Activated naive CD8-positive, alpha-beta T cell treated with anti-CD3 and anti-CD28 coated beads, Interleukin-2, amount 10 ng/mL, durations not matched to agents 7 days and 5 days (primary cell): ENCODE data around the gene SERPINE3. TPM values are rescaled to one million over a fixed set of nuclear protein-coding genes. Genes with fewer than 3 reads are reported as not detected.
A peak's percentile ranks its signal among the peaks of the same experiment; 100 is the strongest.

ENCODE experiments used
- ATAC-seq: fragments of 150-1000 bp; cut with Tn5 transposase; one replicate; pipeline ENCODE4 v1.10.0; 2021; ENCODE audit warnings: low read depth, moderate library complexity
- POLR2A ChIA-PET: fragments of 350-600 bp; sonication (Branson Sonifier 250); formaldehyde crosslinking; loops from one replicate; lab custom pipeline; 2021; ENCODE audit warnings: antibody characterized with exemption; lab: Charles Lee
- DNase-seq: peaks from one replicate; pipeline ENCODE4 v3.0.0; 2021
- H3K27ac Mint-ChIP-seq: one replicate; pipeline ENCODE4 v1.8.0; 2022; ENCODE audit warnings: mild to moderate bottlenecking, mixed read lengths
- H3K27me3 Mint-ChIP-seq: one replicate; pipeline ENCODE4 v1.8.0; 2022; ENCODE audit warnings: mild to moderate bottlenecking, moderate library complexity, mixed read lengths
- H3K36me3 Mint-ChIP-seq: one replicate; pipeline ENCODE4 v1.8.0; 2021; ENCODE audit warnings: mild to moderate bottlenecking, mixed read lengths
- H3K4me1 Mint-ChIP-seq: one replicate; pipeline ENCODE4 v1.8.0; 2021; ENCODE audit warnings: mixed read lengths
- H3K4me3 Mint-ChIP-seq: one replicate; pipeline ENCODE4 v1.8.0; 2022; ENCODE audit warnings: mild to moderate bottlenecking, moderate library complexity, mixed read lengths
- H3K9me3 Mint-ChIP-seq: one replicate; pipeline ENCODE4 v1.8.0; 2021; ENCODE audit warnings: mixed read lengths
- total RNA-seq, 2 experiments: library from RNA; stranded (reverse); gene quantifications; one replicate each; pipeline ENCODE4 v1.2.3, GENCODE V29; 2021

Gene SERPINE3
- total RNA-seq, 2 experiments from 2014 or later: not detected

GRCh38 chr13:51333421-51333820, 6.1 kb upstream of the SERPINE3 start:
- Mint-ChIP-seq H3K4me3 (no peak overlapping the region), H3K4me1 (peaks cover 15% of the 10 kb centered on the region), H3K27ac (no peak overlapping the region), H3K9me3 (peaks cover 2% of the 10 kb centered on the region), H3K27me3 (peaks cover 4% of the 10 kb centered on the region), H3K36me3 (peaks cover 1% of the 10 kb centered on the region)
- POLR2A ChIA-PET: no interaction called here
- no peak for ATAC-seq
- no peak for DNase-seq

DNA sequence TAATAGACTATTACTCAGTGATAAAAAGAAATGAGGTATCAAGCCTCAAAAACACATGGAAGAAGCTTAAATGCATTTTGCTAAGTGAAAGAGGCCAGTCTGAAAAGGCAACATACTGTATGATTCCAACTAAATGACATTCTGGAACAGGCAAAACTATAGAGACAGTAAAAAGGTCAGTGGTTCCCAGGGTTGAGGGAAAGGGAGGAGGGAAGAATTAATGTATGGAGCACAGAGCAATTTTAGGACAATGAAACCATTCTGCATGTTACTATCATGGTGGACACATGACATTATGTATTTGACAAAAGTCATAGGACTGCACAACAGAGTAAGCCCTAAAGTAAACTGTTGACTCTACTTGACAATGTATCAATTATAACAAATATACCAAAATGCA, 5.7 kb upstream of the SERPINE3 start:
- H3K27ac Mint-ChIP-seq: no peak overlapping the region
- H3K36me3 Mint-ChIP-seq: peaks cover 1% of the 10 kb centered on the region
- POLR2A ChIA-PET: no interaction called here
- ATAC-seq: no peak
- H3K9me3 Mint-ChIP-seq: peaks cover 2% of the 10 kb centered on the region
- H3K27me3 Mint-ChIP-seq: peaks cover 4% of the 10 kb centered on the region
- no peak for DNase-seq
- H3K4me3 Mint-ChIP-seq: no peak overlapping the region
- H3K4me1 Mint-ChIP-seq: peaks cover 15% of the 10 kb centered on the region

DNA sequence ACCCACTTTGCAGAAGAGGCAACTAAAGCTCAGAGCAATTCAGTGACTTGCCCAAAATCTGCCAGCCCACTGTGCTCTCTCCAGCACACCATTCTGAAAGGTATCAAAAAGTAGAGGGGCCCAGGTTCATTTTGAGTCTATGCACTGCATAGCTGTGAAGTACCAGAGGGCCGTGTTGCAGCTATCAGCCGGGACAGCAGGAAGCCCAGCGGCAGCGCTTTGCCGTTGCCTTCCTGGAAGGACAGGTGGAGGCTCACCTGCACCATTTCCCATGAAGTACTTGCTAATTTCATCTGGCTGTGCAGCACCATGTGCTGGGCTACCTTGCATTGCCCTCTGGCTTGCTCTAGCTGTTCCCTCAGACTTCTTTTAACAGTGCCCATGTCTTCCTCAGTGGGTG, 2.7 kb upstream of the SERPINE3 start:
- H3K9me3 Mint-ChIP-seq: peaks cover 2% of the 10 kb centered on the region
- H3K36me3 Mint-ChIP-seq: peaks cover 1% of the 10 kb centered on the region
- H3K27me3 Mint-ChIP-seq: peaks cover 4% of the 10 kb centered on the region

GRCh38 chr13:51339952-51340732, 651 bp downstream of the SERPINE3 start:
- H3K27me3 Mint-ChIP-seq: peaks cover 2% of the 10 kb centered on the region
- POLR2A ChIA-PET: no interaction called here
- H3K36me3 Mint-ChIP-seq: no peaks in the 10 kb centered on the region
- H3K4me3 Mint-ChIP-seq: no peak overlapping the region
- peaks cover 7% of the 10 kb centered on the region for H3K4me1 Mint-ChIP-seq
- ATAC-seq (no peak), DNase-seq (no peak)
- no peaks in the 10 kb centered on the region for H3K9me3 Mint-ChIP-seq
- H3K27ac Mint-ChIP-seq: no peak overlapping the region

More for the DNA sequence above, 2.7 kb upstream of the SERPINE3 start:
- DNase-seq (no peak), ATAC-seq (no peak)
- POLR2A ChIA-PET: no interaction called here
- Mint-ChIP-seq H3K4me1 (peaks cover 13% of the 10 kb centered on the region), H3K27ac (no peak overlapping the region), H3K4me3 (no peak overlapping the region)

GRCh38 chr13:51341232-51341631, 1.7 kb downstream of the SERPINE3 start:
- Mint-ChIP-seq H3K9me3 (no peaks in the 10 kb centered on the region), H3K27me3 (peaks cover 2% of the 10 kb centered on the region), H3K4me1 (peaks cover 7% of the 10 kb centered on the region), H3K27ac (no peak overlapping the region), H3K36me3 (no peaks in the 10 kb centered on the region), H3K4me3 (no peak overlapping the region)
- POLR2A ChIA-PET: no interaction called here
- ATAC-seq: no peak
- no peak for DNase-seq

- POLR2A ChIA-PET: no interaction called here
- H3K27ac Mint-ChIP-seq: no peak overlapping the region
Measured at GRCh38 chr13:51341791-51342190, 2.3 kb downstream of the SERPINE3 start.

DNA sequence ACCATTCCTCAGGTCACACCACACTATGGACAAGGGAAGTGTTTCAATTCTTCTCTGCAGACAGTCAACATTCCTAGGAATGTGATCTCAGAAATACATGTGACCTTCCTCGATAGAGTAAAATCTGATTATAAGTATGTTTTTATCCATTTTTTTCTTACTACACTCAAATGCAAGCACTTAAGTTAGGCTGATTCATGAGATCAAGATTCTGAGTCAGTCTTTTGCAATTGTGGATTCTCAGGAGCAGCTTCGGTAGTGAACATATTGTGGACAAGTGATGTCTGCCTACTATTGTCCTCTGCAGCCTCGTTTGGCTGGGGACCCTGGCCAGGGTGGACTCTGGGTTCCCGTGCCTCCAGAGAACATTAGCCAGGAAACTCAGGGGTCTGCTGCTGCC, 3.2 kb downstream of the SERPINE3 start:
- no peaks in the 10 kb centered on the region for H3K9me3 Mint-ChIP-seq
- no peak for DNase-seq
- POLR2A ChIA-PET: no interaction called here
- no peak for ATAC-seq
- no peak overlapping the region for H3K27ac Mint-ChIP-seq
- H3K4me1 Mint-ChIP-seq: peaks cover 8% of the 10 kb centered on the region
- H3K27me3 Mint-ChIP-seq: no peaks in the 10 kb centered on the region
- no peak overlapping the region for H3K4me3 Mint-ChIP-seq
- H3K36me3 Mint-ChIP-seq: no peaks in the 10 kb centered on the region

More at GRCh38 chr13:51341791-51342190, 2.3 kb downstream of the SERPINE3 start:
- DNase-seq: no peak
- Mint-ChIP-seq H3K36me3 (no peaks in the 10 kb centered on the region), H3K9me3 (no peaks in the 10 kb centered on the region), H3K27me3 (no peaks in the 10 kb centered on the region), H3K4me3 (no peak overlapping the region), H3K4me1 (peaks cover 7% of the 10 kb centered on the region)
- ATAC-seq: no peak

DNA sequence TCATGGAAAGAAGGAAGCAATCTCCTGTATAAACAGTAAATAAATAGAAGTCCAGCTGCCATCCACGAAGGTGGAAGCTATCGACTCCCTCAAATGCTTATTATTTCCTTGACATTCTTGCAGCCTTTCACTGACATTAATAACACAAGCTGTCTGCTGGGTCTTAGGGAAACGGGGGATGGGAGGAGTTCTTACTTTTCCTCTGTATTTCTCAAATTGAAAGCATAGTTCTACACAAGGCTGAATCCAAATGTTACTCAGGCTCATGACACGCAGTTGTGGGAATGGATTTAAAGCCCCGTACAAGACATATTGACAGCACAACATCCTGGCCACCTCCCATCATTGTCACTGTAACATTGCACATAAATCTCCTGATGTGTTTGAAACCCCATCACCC, 4.0 kb downstream of the SERPINE3 start:
- DNase-seq: no peak
- Mint-ChIP-seq H3K27ac (no peak overlapping the region), H3K4me3 (no peak overlapping the region), H3K36me3 (no peaks in the 10 kb centered on the region), H3K9me3 (no peaks in the 10 kb centered on the region), H3K27me3 (no peaks in the 10 kb centered on the region), H3K4me1 (peaks cover 8% of the 10 kb centered on the region)
- no peak for ATAC-seq
- POLR2A ChIA-PET: no interaction called here

- POLR2A ChIA-PET: no interaction called here
- ATAC-seq: no peak
- Mint-ChIP-seq H3K27ac (no peak overlapping the region), H3K4me3 (no peak overlapping the region), H3K27me3 (no peaks in the 10 kb centered on the region), H3K9me3 (no peaks in the 10 kb centered on the region), H3K4me1 (peaks cover 2% of the 10 kb centered on the region), H3K36me3 (no peaks in the 10 kb centered on the region)
- no peak for DNase-seq
Measured at GRCh38 chr13:51346397-51346796, 6.9 kb downstream of the SERPINE3 start.

- peaks cover 1% of the 10 kb centered on the region for H3K4me1 Mint-ChIP-seq
- H3K4me3 Mint-ChIP-seq: no peak overlapping the region
- DNase-seq: no peak
- no peak overlapping the region for H3K27ac Mint-ChIP-seq
- H3K27me3 Mint-ChIP-seq: no peaks in the 10 kb centered on the region
- no peaks in the 10 kb centered on the region for H3K9me3 Mint-ChIP-seq
- no peak for ATAC-seq
- POLR2A ChIA-PET: no interaction called here
- no peaks in the 10 kb centered on the region for H3K36me3 Mint-ChIP-seq
Measured at GRCh38 chr13:51347099-51347498, 7.6 kb downstream of the SERPINE3 start.

- peaks cover 1% of the 10 kb centered on the region for H3K4me1 Mint-ChIP-seq
- H3K27me3 Mint-ChIP-seq: no peaks in the 10 kb centered on the region
- ATAC-seq: no peak
- POLR2A ChIA-PET: no interaction called here
- no peak overlapping the region for H3K27ac Mint-ChIP-seq
- no peaks in the 10 kb centered on the region for H3K9me3 Mint-ChIP-seq
- DNase-seq: no peak
- no peak overlapping the region for H3K4me3 Mint-ChIP-seq
- H3K36me3 Mint-ChIP-seq: no peaks in the 10 kb centered on the region
Measured at GRCh38 chr13:51348069-51348967, 8.8 kb downstream of the SERPINE3 start.

- H3K36me3 Mint-ChIP-seq: no peaks in the 10 kb centered on the region
- H3K27me3 Mint-ChIP-seq: no peaks in the 10 kb centered on the region
- no peak overlapping the region for H3K27ac Mint-ChIP-seq
- no peak overlapping the region for H3K4me3 Mint-ChIP-seq
- H3K4me1 Mint-ChIP-seq: peaks cover 1% of the 10 kb centered on the region
- H3K9me3 Mint-ChIP-seq: no peaks in the 10 kb centered on the region
- DNase-seq: no peak
- POLR2A ChIA-PET: no interaction called here
- no peak for ATAC-seq
Measured at GRCh38 chr13:51349016-51349415, 9.5 kb downstream of the SERPINE3 start.

DNA sequence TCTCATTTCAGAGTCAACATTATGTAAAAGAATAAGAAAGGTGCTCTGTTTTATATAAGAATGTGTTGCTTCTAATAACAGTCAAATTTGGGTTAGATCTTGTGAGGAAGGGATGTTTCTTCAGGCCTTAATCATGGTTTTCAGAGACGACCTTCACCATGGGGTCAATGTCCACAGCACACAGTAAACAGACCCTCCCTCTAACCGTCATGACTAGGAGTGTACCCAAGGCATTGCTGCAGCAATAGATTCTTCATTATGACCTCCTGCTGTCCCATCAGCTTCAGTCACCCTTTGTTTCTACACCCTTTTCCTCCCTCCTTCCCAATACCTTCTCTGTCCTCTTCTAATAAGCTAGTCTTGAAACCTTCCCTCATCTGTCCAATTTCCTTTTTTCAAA, 15.7 kb downstream of the SERPINE3 start:
- no peak for DNase-seq
- Mint-ChIP-seq H3K36me3 (peaks cover 4% of the 10 kb centered on the region), H3K4me1 (peaks cover 1% of the 10 kb centered on the region), H3K27ac (peak overlapping the region; percentile 21), H3K27me3 (no peaks in the 10 kb centered on the region), H3K9me3 (no peaks in the 10 kb centered on the region), H3K4me3 (no peak overlapping the region)
- ATAC-seq: no peak
- POLR2A ChIA-PET: no interaction called here
